GM21367 (cell line): ENCODE results near the gene HLA-F.

Experiments used
- ATAC-seq: cut with Tn5 transposase; IDR thresholded peaks from one replicate; pipeline ENCODE4 v1.9.1; 2021; ENCODE audit not compliant: unreplicated experiment

The HLA-F gene

GRCh38 chr6:29723262-29723665, at the start of gene HLA-F:
Gene HLA-F (plus strand): TSS chr6:29723434. CDS start chr6:29723464, 30 bp downstream.
- ATAC-seq: peak; percentile 79

- no peak for ATAC-seq
Measured at GRCh38 chr6:29674008-29674407, 49.2 kb upstream of the HLA-F start.

GRCh38 chr6:29675561-29675960, 47.7 kb upstream of the HLA-F start:
- ATAC-seq: no peak

- ATAC-seq: no peak
Measured at GRCh38 chr6:29676981-29677601, 46.1 kb upstream of the HLA-F start.

GRCh38 chr6:29678114-29678513, 45.1 kb upstream of the HLA-F start:
- no peak for ATAC-seq

GRCh38 chr6:29679962-29680361, 43.3 kb upstream of the HLA-F start:
- ATAC-seq: no peak

- ATAC-seq: no peak
Measured at GRCh38 chr6:29680416-29680815, 42.8 kb upstream of the HLA-F start.

- ATAC-seq: no peak
Measured at GRCh38 chr6:29680904-29681303, 42.3 kb upstream of the HLA-F start, which contains the start of gene ZFP57. Gene ZFP57 (minus strand): TSS chr6:29681152. CDS start chr6:29677003, 4,149 bp downstream.

GRCh38 chr6:29681811-29682210, 41.4 kb upstream of the HLA-F start:
- no peak for ATAC-seq

GRCh38 chr6:29685718-29686326, 37.4 kb upstream of the HLA-F start:
- no peak for ATAC-seq

- no peak for ATAC-seq
Measured at GRCh38 chr6:29694637-29695036, 28.6 kb upstream of the HLA-F start.

- ATAC-seq: no peak
Measured at GRCh38 chr6:29696147-29697125, 26.8 kb upstream of the HLA-F start.

- no peak for ATAC-seq
Measured at GRCh38 chr6:29702519-29703103, 20.6 kb upstream of the HLA-F start.

- ATAC-seq: no peak
Measured at GRCh38 chr6:29705389-29706231, 17.6 kb upstream of the HLA-F start.

- no peak for ATAC-seq
Measured at GRCh38 chr6:29708432-29709179, 14.6 kb upstream of the HLA-F start.

GRCh38 chr6:29709188-29709587, 14.0 kb upstream of the HLA-F start:
- no peak for ATAC-seq

- ATAC-seq: no peak
Measured at GRCh38 chr6:29710281-29710941, 12.8 kb upstream of the HLA-F start.

- ATAC-seq: no peak
Measured at GRCh38 chr6:29720863-29721262, 2.4 kb upstream of the HLA-F start.
